ENCODE data around the gene MIDN. TPM values are rescaled to one million over a fixed set of nuclear protein-coding genes. Genes with fewer than 3 reads are reported as not detected.

Gene MIDN
- total RNA-seq, 1 donor from 2014 or later: 121 TPM

- peak; percentile 90 for DNase-seq (ENCODE audit: low spot score)
Measured at GRCh38 chr19:1269478-1270212, 21.3 kb downstream of the MIDN start.

DNA sequence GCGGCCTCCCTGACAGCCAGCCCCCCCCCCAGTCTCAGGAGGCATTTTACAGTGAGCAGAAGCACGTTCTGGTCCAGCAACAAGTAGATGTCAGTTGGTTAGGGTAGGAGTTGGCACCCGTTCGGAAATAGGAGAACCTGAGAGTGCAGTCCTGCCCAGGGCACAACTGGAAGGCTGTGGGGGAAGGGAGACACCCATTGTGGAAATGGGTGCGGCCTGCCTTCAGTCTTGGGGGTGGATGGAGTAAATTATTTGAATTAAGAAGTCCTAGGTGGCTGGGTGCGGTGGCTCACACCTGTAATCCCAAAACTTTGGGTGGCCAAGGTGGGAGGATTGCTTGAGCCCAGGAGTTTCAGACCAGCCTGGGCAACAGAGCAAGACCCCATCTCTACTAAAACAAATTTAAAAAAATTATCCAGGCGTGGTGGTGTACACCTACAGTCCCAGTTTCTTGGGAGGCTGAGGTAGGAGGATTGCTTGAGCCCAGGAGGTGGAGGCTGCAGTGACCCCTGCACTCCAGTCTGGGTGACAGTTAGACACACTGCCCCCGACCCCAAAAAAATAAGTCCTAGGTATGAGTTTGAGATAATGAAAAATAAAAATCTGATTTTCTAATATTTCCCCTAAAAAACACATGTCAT, 21.9 kb downstream of the MIDN start:
- DNase-seq (ENCODE audit: low spot score): no peak

DNA sequence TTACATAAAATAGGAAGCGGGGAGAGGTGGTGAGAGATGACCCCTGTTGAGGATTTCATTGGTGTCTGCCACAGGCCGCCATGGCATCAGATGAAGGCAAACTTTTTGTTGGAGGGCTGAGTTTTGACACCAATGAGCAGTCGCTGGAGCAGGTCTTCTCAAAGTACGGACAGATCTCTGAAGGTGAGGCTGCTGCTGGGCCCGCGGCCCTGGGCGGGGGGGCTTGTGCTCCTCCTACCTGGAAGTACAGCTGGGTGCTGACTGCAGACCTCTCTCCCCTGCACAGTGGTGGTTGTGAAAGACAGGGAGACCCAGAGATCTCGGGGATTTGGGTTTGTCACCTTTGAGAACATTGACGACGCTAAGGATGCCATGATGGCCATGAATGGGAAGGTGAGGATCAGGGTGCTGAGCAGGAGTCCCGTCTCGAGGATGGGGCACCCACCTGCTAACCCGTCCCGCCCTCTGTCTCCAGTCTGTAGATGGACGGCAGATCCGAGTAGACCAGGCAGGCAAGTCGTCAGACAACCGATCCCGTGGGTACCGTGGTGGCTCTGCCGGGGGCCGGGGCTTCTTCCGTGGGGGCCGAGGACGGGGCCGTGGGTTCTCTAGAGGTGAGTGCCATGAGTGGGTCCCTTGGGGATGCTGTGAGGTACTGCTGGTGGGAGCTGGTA, 22.6 kb downstream of the MIDN start:
- no peak for DNase-seq (ENCODE audit: low spot score)

DNA sequence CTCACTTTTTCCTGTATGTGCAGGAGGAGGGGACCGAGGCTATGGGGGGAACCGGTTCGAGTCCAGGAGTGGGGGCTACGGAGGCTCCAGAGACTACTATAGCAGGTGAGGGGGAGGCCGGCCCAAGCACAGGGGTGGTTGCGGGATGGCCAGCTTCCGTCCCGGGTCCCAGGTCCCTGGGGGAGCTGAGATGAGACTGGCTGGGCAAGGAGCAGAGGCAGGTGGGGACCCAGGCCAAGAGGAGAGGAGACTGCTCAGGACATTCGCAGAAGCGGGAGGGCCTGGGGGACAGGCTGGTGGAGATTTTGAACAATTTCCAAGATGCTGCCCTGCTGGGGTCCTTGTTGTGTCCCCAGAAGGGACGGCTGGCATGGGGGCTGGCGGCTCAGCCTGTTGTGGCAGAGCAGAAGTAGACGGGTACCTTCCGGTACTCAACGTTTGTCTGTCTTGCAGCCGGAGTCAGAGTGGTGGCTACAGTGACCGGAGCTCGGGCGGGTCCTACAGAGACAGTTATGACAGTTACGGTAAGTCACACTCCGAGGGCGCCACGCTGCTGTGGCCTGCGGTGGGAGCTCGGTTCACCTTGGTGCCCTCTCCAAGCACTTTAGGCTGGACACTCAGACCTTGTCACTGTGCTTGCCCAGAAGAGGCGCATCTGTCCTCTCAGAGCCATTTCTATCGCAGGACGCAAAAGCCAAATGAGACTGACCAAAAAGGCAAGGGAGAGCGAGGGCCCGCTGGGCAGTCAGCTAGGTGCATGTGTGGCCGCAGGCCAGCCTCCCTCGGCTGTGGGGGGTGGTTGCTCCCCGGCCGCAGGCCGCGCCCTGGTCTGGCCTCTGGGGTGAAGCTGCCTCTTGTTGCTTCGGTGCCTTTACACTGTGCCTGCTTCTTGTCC, 23.4 kb downstream of the MIDN start:
- no peak for DNase-seq (ENCODE audit: low spot score)

- no peak for DNase-seq (ENCODE audit: low spot score)
Measured at GRCh38 chr19:1272423-1273262, 24.3 kb downstream of the MIDN start.

DNA sequence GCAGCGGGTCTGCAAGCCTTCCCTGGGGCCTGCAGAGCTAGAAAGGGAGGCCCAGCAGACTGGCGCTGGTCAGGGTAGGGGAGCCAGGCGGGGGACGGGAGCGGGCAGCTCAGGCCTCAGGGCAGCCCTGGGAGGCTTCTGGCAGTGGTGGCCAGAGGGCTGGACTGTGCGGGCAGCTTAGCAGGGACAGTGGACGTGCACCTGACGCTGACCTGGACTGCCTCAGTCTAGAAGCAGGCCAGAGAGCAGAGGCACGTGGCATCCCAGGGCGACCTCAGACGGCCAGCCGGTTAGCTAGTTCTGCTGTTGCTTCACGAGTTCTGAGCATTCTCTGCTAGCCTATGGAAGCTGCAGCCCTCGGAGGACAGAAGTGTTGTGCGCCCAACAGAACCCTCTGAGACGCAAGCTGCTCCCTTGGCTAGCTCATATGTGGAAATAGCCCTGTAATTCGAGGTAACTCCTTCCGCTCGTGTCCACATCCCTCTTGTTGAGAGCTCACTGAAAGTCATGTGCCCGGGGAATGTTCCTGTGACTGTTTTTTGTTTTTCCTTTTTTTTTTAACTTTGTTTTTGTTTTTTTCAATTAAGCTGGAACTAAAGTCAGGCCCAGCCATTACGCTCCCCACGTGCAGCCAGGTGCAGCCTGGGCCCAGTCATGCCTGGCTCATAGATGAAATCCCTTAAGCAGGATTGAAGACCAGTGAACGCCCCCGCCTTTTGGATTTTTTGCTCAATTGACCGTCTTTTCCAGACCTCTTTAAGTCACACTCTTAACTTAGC, 25.1 kb downstream of the MIDN start:
- no peak for DNase-seq (ENCODE audit: low spot score)

DNA sequence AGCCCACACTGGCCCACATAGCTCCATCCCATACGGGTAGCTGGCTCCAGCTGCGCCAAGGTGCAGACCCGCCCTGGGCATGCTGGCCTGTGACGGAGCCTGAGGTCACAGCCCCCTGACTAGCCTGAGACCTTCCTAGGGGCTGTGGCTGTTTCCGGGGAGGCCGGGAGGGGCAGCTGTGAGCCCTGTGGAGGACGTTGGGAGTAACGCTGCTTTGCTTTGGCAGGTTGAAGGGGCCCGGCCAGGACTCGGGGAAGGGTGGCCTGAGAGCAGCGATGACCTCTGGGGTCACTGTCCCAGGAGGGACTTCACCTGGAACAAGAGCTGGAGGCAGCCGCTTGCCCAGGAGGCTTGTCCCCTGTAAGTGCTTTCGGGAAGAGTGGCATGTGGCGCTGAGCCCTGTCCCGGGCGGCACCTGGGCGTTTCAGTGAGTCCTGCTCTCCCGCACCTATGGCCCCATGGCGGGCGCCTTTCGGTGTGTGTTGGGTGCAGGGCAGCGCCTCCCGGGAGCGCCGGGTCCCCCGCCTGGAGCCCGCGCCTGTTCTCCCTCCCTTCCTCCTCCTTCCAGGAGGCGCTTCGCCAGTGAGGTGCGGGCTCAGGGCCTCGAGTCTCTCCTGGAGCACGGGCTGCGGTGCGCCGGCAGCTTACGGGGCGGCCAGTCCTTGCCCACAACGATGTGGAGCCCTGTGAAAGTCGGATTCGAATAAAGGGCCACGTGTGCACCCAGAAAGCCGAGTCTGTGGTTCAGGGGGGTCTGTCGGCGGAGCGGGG, 25.9 kb downstream of the MIDN start:
- DNase-seq (ENCODE audit: low spot score): no peak

GRCh38 chr19:1274852-1275259, 26.5 kb downstream of the MIDN start:
- DNase-seq (ENCODE audit: low spot score): no peak

DNA sequence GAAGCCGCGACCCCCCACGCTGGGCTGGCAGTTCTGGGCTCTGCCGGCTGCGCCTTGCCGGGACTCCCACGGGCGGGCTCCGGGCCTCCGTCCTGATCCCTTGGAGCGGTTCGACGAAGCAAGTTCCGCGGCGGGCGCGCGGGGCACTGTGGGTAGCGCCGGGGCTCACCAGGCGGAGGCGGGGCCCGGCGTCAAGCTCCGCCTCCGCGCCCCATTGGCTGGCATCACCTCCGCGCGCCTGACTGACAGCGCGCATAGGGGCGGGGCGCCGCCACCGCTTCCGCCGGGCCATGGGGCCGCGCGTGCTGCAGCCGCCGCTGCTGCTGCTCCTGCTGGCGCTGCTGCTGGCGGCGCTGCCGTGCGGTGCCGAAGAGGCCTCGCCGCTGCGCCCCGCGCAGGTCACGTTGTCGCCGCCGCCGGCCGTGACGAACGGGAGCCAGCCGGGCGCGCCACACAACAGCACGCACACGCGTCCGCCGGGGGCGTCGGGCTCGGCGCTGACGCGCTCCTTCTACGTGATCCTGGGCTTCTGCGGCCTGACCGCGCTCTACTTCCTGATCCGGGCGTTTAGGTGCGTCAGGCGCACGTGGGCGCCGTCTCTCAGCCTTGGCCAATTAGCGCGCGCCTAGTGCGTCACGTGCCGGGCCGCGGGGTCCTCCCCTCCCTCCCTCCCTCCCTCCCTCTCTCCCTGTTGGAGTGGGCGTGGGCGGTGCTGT, 27.0 kb downstream of the MIDN start, which contains the start of gene FAM174C:
TSS of gene FAM174C (plus strand) at position 271 of the 716 bp plus-strand sequence. CDS start at position 291, 20 bp downstream.
- peak; percentile 98 for DNase-seq (ENCODE audit: low spot score)

- DNase-seq (ENCODE audit: low spot score): no peak
Measured at GRCh38 chr19:1275976-1276627, 27.7 kb downstream of the MIDN start.

DNA sequence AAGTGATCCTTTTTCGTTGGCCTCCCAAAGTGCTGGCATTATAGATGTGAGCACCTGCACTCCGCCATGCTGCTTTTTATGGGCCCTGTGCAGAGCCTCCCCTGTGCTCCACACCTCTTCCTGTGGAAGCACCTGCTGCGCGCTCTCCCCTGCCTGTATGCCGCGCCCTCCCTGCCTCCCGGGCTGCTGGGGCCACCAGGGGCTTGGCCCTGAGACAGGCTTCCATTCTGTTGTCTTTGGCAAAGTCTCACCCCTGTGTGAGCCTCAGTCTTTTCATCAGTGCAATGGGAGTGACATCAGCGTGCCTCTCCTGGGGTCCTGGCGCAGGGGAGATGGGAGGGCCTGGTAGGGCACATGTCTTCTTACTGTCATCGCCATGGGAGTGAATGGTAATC, 28.2 kb downstream of the MIDN start:
- no peak for DNase-seq (ENCODE audit: low spot score)

GRCh38 chr19:1277061-1277460, 28.7 kb downstream of the MIDN start:
- no peak for DNase-seq (ENCODE audit: low spot score)

DNA sequence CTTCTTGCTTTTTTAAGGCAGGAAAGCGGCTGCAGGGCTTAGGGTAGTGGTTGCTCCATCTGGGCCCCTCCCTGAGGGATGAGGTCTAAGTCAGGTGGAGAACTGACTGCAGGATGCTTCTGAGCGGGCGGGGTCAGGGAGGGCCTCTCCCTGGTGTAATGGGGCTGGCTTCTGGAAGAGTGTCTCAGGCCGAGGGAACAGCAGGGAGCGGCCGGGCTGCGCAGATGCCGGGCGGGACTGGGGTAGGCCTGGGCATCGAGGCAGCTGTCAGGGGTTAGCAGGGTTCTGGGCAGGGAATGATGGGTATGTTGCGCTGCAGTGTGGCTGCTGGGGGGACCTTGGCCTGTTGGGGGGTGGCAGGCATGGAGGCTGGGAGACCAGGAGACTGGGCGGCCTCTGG, 29.7 kb downstream of the MIDN start:
- no peak for DNase-seq (ENCODE audit: low spot score)

DNA sequence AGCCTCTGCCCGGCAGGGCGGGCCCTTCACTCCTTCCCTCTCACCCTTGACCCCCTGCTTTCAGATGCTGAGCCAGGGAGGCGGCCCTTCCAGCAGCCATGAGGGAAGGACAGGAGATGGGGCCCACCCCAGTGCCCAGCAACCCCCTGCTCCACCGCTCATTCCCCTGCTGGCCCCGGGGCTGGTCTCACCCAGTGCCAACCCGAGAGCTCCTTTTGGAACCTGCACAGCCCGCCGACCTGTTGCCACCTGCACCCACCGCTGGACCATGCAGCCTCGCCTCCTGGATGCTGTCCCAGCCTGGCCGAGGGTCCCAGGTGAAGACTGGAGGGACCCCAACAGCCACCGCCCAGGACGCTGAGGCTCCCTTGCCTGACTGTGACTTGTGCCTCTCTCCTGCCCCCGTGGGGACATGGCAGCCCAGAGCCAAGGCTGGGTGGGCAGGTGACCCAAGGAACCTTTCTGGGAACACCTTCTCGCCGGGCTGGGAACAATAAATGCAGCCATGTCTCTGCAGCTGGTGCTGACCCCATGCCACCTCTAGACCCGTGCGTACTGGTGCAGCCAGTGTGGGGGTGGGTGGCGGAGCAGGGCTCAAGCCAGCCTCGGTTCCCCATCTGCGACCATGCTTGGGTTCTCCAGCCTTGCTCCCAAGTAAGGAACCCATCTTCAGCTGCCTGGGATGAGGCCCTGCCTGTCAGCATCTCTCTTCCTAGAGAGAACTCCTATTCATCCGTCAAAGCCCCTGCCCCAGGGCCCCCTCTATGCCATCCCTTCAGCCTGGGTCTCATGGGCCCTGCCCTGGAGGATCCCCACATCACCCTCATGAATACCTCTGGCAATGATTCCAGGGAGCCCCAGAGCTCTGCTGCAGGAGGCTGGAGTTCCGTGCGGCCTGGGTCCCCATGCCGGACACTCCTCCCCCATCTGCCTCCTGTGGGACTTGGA, 30.6 kb downstream of the MIDN start:
- DNase-seq (ENCODE audit: low spot score): no peak

DNA sequence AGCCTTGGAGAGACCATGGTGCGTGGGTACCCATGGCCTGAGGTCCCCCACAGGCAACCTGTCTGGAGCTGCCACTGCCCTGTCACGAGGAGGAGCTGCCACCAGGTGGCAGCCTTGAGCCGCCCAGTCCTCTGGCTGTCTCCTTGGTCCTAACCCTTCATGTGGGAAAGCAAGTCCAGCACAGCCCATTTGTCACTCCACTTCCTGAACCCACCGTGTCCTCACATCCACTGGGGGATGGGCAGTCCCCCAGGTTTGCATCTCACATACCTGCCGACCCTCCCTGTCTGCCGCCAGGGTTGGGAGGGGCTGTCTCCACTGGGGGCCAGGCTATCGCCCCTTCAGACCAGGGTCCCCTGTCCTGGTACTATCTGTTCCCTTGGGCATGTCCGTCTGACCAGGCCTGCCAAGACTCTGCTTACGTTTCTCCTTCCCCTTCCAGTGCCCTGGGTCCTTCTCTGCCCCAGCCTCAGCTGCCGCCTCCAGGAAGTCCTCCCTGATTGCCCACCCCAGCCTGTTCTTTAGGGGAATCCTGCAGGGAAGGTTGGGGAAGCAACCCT, 31.5 kb downstream of the MIDN start:
- DNase-seq (ENCODE audit: low spot score): peak; percentile 87

Data from ureter (tissue), 1 donor.